Adipocyte (in vitro differentiated cells): ENCODE data around the gene ARHGEF38.
"Not testable (repeated sequence)": the region's sequence is repeated elsewhere in the genome, so short reads cannot be mapped to it uniquely, and the experiment has no call there.

ENCODE experiments used
- DNase-seq: peaks from one replicate; pipeline ENCODE4 v3.0.0-alpha.2; 2015; ENCODE audit warnings: low read depth
- H3K27me3 ChIP-seq: replicated peaks from 2 replicates; pipeline ENCODE4 v1.7.0; 2013; ENCODE audit warnings: mild to moderate bottlenecking, low read length, moderate library complexity; ENCODE audit not compliant: control insufficient read depth, insufficient read depth
- H3K36me3 ChIP-seq: 2 replicates; pipeline ENCODE4 v1.7.0; 2013; ENCODE audit warnings: low read length, mild to moderate bottlenecking, moderate library complexity; ENCODE audit not compliant: control insufficient read depth, insufficient read depth, severe bottlenecking
- H3K4me1 ChIP-seq: 2 replicates; pipeline ENCODE4 v1.7.0; 2013; ENCODE audit warnings: mild to moderate bottlenecking, low read length, moderate library complexity; ENCODE audit not compliant: control insufficient read depth, insufficient read depth
- H3K4me3 ChIP-seq: 2 replicates; pipeline ENCODE4 v1.7.0; 2013; ENCODE audit warnings: mild to moderate bottlenecking, low read length, moderate library complexity
- H3K9ac ChIP-seq: 2 replicates; pipeline ENCODE4 v1.7.0; 2013; ENCODE audit warnings: mild to moderate bottlenecking, low read length, moderate library complexity
- H3K9me3 ChIP-seq: 2 replicates; pipeline ENCODE4 v1.7.0; 2013; ENCODE audit warnings: mild to moderate bottlenecking, low read length, moderate library complexity; ENCODE audit not compliant: control insufficient read depth

Gene ARHGEF38

GRCh38 chr4:105596684-105597083, 44.3 kb downstream of the ARHGEF38 start:
- H3K36me3 ChIP-seq = no peaks in the 10 kb centered on the region
- H3K27me3 ChIP-seq = peaks cover 16% of the 10 kb centered on the region
- no peak for DNase-seq
- no peak overlapping the region for H3K9ac ChIP-seq
- H3K4me3 ChIP-seq = no peak overlapping the region
- H3K4me1 ChIP-seq = no peaks in the 10 kb centered on the region
- H3K9me3 ChIP-seq = no peaks in the 10 kb centered on the region

- Histone ChIP-seq H3K9ac (no peak overlapping the region), H3K4me1 (no peaks in the 10 kb centered on the region), H3K36me3 (no peaks in the 10 kb centered on the region), H3K9me3 (no peaks in the 10 kb centered on the region), H3K27me3 (peaks cover 20% of the 10 kb centered on the region), H3K4me3 (no peak overlapping the region)
- DNase-seq = no peak
Observed at GRCh38 chr4:105598052-105598451, 45.6 kb downstream of the ARHGEF38 start.

- H3K4me1 ChIP-seq = no peaks in the 10 kb centered on the region
- H3K9ac ChIP-seq = no peak overlapping the region
- H3K4me3 ChIP-seq = no peak overlapping the region
- H3K9me3 ChIP-seq = no peaks in the 10 kb centered on the region
- peaks cover 26% of the 10 kb centered on the region for H3K27me3 ChIP-seq
- no peaks in the 10 kb centered on the region for H3K36me3 ChIP-seq
- no peak for DNase-seq
Observed at GRCh38 chr4:105598787-105599186, 46.4 kb downstream of the ARHGEF38 start.

- DNase-seq = no peak
- Histone ChIP-seq H3K36me3 (no peaks in the 10 kb centered on the region), H3K9ac (no peak overlapping the region), H3K27me3 (peaks cover 26% of the 10 kb centered on the region), H3K9me3 (no peaks in the 10 kb centered on the region), H3K4me1 (no peaks in the 10 kb centered on the region), H3K4me3 (no peak overlapping the region)
Observed at GRCh38 chr4:105599482-105599881, 47.1 kb downstream of the ARHGEF38 start.

GRCh38 chr4:105599932-105600655, 47.7 kb downstream of the ARHGEF38 start:
- H3K9me3 ChIP-seq = no peaks in the 10 kb centered on the region
- H3K27me3 ChIP-seq = peaks cover 26% of the 10 kb centered on the region
- H3K36me3 ChIP-seq = no peaks in the 10 kb centered on the region
- no peak overlapping the region for H3K4me3 ChIP-seq
- no peak for DNase-seq
- H3K4me1 ChIP-seq = peaks cover under 1% of the 10 kb centered on the region
- H3K9ac ChIP-seq = no peak overlapping the region

DNA sequence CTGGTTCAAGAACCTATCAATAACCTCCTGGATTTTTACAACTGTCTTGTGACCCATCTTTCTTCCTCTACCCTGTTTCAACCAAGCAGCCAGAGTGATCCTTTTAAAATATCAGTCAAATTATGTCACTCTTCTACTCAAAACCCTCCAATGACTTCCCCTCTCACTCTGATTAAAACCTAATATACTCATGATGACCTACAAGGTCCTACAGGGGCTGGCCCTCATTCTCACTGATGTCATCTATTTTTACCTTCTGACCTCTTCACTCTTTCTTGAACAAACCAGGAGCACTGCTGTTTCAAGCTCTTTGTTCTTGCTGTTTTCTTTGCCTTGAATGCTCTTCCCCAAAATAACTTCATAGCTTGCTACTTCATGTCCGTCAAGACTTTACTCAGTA, 48.5 kb downstream of the ARHGEF38 start:
- Histone ChIP-seq H3K9ac (no peak overlapping the region), H3K27me3 (peaks cover 26% of the 10 kb centered on the region), H3K4me1 (peaks cover 9% of the 10 kb centered on the region), H3K36me3 (no peaks in the 10 kb centered on the region), H3K9me3 (no peaks in the 10 kb centered on the region), H3K4me3 (no peak overlapping the region)
- no peak for DNase-seq

DNA sequence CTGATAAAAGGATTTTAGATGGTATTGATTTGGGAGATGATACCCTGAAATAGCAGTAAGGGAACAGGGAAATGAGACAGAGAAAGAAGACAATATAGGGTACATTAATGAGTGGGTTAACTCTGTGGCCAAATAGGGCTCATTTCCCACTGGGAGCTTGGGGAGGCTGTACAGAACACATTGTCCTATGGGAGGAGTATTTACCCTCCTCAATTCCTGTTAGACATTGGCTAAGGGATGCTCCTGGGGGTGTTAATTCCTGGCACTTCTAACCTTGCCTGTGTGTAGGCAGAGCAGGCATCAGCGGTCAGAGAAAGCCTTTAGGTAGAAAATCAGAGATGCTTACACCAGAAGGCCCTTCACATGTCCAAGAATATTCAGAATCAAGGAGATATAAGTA, 49.0 kb downstream of the ARHGEF38 start:
- H3K9me3 ChIP-seq = no peaks in the 10 kb centered on the region
- H3K4me1 ChIP-seq = peaks cover 10% of the 10 kb centered on the region
- H3K4me3 ChIP-seq = no peak overlapping the region
- no peaks in the 10 kb centered on the region for H3K36me3 ChIP-seq
- peaks cover 23% of the 10 kb centered on the region for H3K27me3 ChIP-seq
- no peak overlapping the region for H3K9ac ChIP-seq
- no peak for DNase-seq

DNA sequence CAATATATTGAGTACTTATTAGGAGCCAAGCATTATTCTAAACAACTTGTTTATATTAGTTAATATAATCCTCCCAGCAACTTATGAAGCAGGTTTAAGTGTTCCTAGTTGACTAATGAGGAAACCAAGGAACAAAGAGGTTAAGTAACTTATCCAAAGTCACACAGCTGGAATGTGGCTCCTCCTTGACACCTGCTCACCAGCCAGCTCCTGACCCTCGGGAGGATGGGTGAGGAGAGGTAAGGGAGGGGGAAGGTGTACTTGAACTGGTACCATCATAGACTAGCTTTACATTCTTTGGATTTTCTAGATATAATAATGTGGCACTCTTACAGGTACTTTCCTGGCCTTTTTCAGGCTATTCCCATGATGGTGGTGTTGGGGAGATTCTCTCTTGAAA, 50.7 kb downstream of the ARHGEF38 start:
- Histone ChIP-seq H3K9ac (no peak overlapping the region), H3K36me3 (no peaks in the 10 kb centered on the region), H3K27me3 (peaks cover 19% of the 10 kb centered on the region), H3K4me1 (peaks cover 10% of the 10 kb centered on the region), H3K9me3 (no peaks in the 10 kb centered on the region), H3K4me3 (no peak overlapping the region)
- no peak for DNase-seq

- Histone ChIP-seq H3K27me3 (peaks cover 14% of the 10 kb centered on the region), H3K36me3 (no peaks in the 10 kb centered on the region), H3K9ac (no peak overlapping the region), H3K4me3 (no peak overlapping the region), H3K4me1 (peaks cover 10% of the 10 kb centered on the region), H3K9me3 (peaks cover 3% of the 10 kb centered on the region)
- peak; percentile 27 for DNase-seq
Observed at GRCh38 chr4:105605493-105605892, 53.1 kb downstream of the ARHGEF38 start.

DNA sequence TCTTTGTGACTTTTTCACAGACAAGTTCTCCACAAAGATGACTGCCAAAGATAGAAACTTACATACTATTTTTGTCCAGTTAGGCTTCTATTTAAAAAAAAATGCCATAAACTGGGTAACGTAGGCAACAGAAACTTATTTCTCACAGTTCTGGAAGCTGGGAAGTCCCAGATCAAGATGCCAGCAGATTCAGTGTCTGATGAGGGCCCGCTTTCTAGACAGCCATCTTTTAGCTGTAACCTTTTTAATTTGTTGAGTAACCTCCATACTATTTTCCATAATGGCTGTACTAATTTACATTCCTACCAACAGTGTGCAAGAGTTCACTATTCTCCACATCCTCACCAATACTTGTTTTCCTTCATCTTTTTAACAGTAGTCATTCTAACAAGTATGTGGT, 55.5 kb downstream of the ARHGEF38 start:
- Histone ChIP-seq H3K9me3 (peaks cover 3% of the 10 kb centered on the region), H3K27me3 (peaks cover 7% of the 10 kb centered on the region), H3K36me3 (no peaks in the 10 kb centered on the region), H3K9ac (no peak overlapping the region), H3K4me1 (peaks cover 10% of the 10 kb centered on the region), H3K4me3 (no peak overlapping the region)
- no peak for DNase-seq

- H3K36me3 ChIP-seq, DNase-seq, H3K4me3 ChIP-seq, H3K27me3 ChIP-seq, H3K9ac ChIP-seq, H3K9me3 ChIP-seq: not testable (repeated sequence)
- H3K4me1 ChIP-seq = peaks cover 13% of the 10 kb centered on the region
Observed at GRCh38 chr4:105609819-105610218, 57.4 kb downstream of the ARHGEF38 start.

DNA sequence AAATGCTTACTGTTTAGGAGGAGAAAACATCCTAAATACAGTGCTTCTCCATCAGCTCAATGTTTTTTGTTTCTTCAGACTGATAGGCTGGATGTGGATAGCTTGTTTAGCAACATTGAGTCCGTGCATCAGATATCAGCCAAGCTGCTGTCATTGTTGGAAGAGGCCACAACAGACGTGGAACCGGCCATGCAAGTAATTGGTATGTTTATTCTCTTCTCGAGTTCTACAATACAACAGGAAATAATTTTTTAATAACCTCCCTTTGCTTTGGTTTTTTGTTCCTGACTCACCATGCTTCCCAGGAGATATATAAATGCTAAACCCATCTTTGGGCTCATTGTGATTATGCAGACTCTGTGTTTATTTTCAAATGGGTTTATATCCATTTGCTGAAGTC, 60.9 kb downstream of the ARHGEF38 start:
- Histone ChIP-seq H3K36me3 (no peaks in the 10 kb centered on the region), H3K9me3 (peaks cover 3% of the 10 kb centered on the region), H3K9ac (no peak overlapping the region), H3K27me3 (no peaks in the 10 kb centered on the region), H3K4me1 (peaks cover 3% of the 10 kb centered on the region), H3K4me3 (no peak overlapping the region)
- no peak for DNase-seq
